CD4-positive, CD25-positive, alpha-beta regulatory T cell (primary cell): ENCODE results near the gene HPCA. TPM values are rescaled to one million over a fixed set of nuclear protein-coding genes. Genes with fewer than 3 reads are reported as not detected.

Experiments used
- ATAC-seq, 2 donors: fragments of 150-1000 bp; cut with Tn5 transposase; one replicate each; pipeline ENCODE4 v1.10.0; 2021; ENCODE audit warnings: low read depth in 2 of 2, moderate number of reproducible peaks in 2 of 2, moderate library complexity in 1 of 2
- DNase-seq, 3 donors: peaks; one replicate each; pipeline versions ENCODE4 v3.0.0 to v3.0.0-alpha.2; 2012 to 2022; ENCODE audit warnings: mixed read lengths in 1 of 3
- H3K27ac ChIP-seq: one replicate; pipeline ENCODE4 v1.7.0; 2013; ENCODE audit warnings: mild to moderate bottlenecking, low read length; ENCODE audit not compliant: insufficient read depth, poor library complexity, severe bottlenecking
- H3K27me3 ChIP-seq: one replicate; pipeline ENCODE4 v1.7.0; 2013; ENCODE audit warnings: low read length; ENCODE audit not compliant: control insufficient read depth, insufficient read depth
- H3K36me3 ChIP-seq: one replicate; pipeline ENCODE4 v1.7.0; 2013; ENCODE audit warnings: mild to moderate bottlenecking, low read length, moderate library complexity; ENCODE audit not compliant: control insufficient read depth, insufficient read depth
- H3K4me1 ChIP-seq: 2 replicates; pipeline ENCODE4 v1.7.0; 2013; ENCODE audit warnings: mild to moderate bottlenecking, low read length; ENCODE audit not compliant: insufficient read depth, control insufficient read depth, poor library complexity, severe bottlenecking
- H3K4me3 ChIP-seq: one replicate; pipeline ENCODE4 v1.7.0; 2013; ENCODE audit warnings: low read depth, mild to moderate bottlenecking, low read length, moderate library complexity
- H3K9me3 ChIP-seq, 2 experiments: 1 replicate in 1 of 2; 2 replicates in 1 of 2; pipeline ENCODE4 v1.7.0; 2013; ENCODE audit warnings: low read length in 2 of 2, mild to moderate bottlenecking in 1 of 2, moderate library complexity in 1 of 2; ENCODE audit not compliant: control insufficient read depth in 2 of 2
- H3K27ac Mint-ChIP-seq, 3 donors: one replicate each; pipeline ENCODE4 v1.8.0; 2020 to 2022; ENCODE audit warnings: mild to moderate bottlenecking in 3 of 3, mixed read lengths in 3 of 3, moderate library complexity in 2 of 3
- H3K27me3 Mint-ChIP-seq: one replicate; pipeline ENCODE4 v1.8.0; 2022; ENCODE audit warnings: mild to moderate bottlenecking, mixed read lengths
- H3K36me3 Mint-ChIP-seq: one replicate; pipeline ENCODE4 v1.8.0; 2020; ENCODE audit warnings: mixed read lengths
- H3K4me1 Mint-ChIP-seq, 4 donors: one replicate each; pipeline ENCODE4 v1.8.0; 2020 to 2022; ENCODE audit warnings: mixed read lengths in 4 of 4, mild to moderate bottlenecking in 1 of 4
- H3K4me3 Mint-ChIP-seq, 4 donors: one replicate each; pipeline ENCODE4 v1.8.0; 2020 to 2022; ENCODE audit warnings: mild to moderate bottlenecking in 4 of 4, mixed read lengths in 4 of 4, moderate library complexity in 3 of 4
- H3K9me3 Mint-ChIP-seq, 7 donors: one replicate each; pipeline ENCODE4 v1.8.0; 2020 to 2022; ENCODE audit warnings: mixed read lengths in 7 of 7, mild to moderate bottlenecking in 3 of 7, moderate library complexity in 2 of 7
- polyA plus RNA-seq, 4 donors: library from polyadenylated mRNA; unstranded; fragments of 300-500 nt; fragmentation: Illumina TruSeq; gene quantifications; one replicate each; pipeline ENCODE4 v1.2.3, GENCODE V29; 2021
- total RNA-seq: library from RNA; stranded (reverse); gene quantifications from one replicate; pipeline ENCODE4 v1.2.3, GENCODE V29; 2022

The HPCA gene
- total and polyA plus RNA-seq, 5 donors from 2014 or later = not detected

DNA sequence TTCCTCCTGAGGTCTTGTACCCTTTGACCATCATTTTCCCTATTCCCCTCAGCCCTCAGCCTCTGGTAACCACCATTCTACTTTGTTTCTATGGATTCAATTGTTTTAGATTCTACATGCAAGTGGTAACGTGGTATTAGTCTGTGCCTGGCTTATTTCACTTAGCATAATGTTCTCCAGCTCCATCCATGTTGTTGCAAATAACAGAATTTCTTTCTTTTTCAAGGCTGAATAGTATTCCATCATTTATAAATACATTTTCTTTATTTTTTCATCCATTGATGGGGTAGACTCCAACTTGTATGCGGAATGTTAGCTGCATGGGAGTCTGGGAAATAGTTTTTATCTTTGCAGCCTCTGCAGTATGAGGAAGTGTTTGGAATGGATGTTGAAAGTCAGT, 41.1 kb downstream of the HPCA start:
- Histone ChIP-seq H3K36me3 (no peaks in the 10 kb centered on the region), H3K27ac (no peak overlapping the region), H3K9me3 (no peaks in the 10 kb centered on the region), H3K4me1 (peaks cover 11% of the 10 kb centered on the region), H3K27me3 (peaks cover 20% of the 10 kb centered on the region), H3K4me3 (no peak overlapping the region)
- Mint-ChIP-seq H3K4me1 (peaks cover 0 to 22% (median 8%) of the 10 kb centered on the region in 4 donors), H3K27ac (no peak overlapping the region), H3K4me3 (no peak overlapping the region), H3K36me3 (peaks cover 3% of the 10 kb centered on the region), H3K9me3 (peaks cover 0 to 2% (median 0%) of the 10 kb centered on the region in 7 donors), H3K27me3 (peaks cover 54% of the 10 kb centered on the region)
- DNase-seq (no peak), ATAC-seq (no peak)

DNA sequence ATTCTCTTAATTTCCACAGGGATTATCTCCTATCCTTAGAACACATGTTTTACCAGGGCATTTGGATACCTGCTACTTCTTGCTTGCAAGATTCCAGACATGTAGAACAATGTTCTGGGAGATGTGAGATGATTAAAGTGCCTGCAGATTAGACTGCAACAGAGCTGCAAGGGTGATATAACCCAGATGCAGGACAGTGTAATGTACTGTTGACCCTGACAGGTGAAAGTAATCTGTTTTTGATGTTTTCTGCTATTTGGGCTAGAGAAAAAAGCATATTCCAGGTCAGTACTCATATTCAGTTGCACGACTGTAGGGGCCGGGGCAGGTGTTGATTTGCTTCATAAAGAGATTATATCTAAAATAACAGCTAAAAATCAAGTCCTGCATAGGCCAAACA, 42.0 kb downstream of the HPCA start:
- H3K27ac Mint-ChIP-seq = no peak overlapping the region

DNA sequence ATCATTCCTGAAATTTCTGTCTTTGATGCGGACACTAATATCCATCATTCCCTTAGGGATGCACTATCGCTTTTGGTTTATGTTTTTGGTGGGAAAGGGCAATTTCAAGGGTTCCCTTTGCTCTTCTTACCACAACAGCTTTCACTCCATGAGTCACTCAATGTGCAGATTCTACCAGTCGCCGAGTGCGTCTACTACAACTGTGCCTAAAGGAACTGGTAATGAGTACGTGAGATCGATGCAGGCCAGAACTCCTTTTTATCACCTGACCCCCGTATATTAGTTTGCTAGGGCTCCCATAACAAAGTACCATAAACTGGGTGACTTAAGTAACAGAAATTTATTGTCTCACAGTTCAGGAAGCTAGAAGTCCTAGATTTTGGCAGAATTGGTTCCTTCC, 42.4 kb downstream of the HPCA start:
- Histone ChIP-seq H3K9me3 (no peaks in the 10 kb centered on the region), H3K4me1 (peaks cover 11% of the 10 kb centered on the region), H3K4me3 (no peak overlapping the region), H3K27me3 (peaks cover 15% of the 10 kb centered on the region), H3K36me3 (no peaks in the 10 kb centered on the region), H3K27ac (no peak overlapping the region)
- Mint-ChIP-seq H3K4me3 (no peak overlapping the region), H3K27ac (no peak overlapping the region), H3K9me3 (peaks cover 0 to 2% (median 0%) of the 10 kb centered on the region in 7 donors), H3K27me3 (peaks cover 42% of the 10 kb centered on the region), H3K36me3 (peaks cover under 1% of the 10 kb centered on the region), H3K4me1 (peaks cover 0 to 21% (median 11%) of the 10 kb centered on the region in 4 donors)
- DNase-seq (no peak), ATAC-seq (no peak)

More for the DNA sequence above, 42.0 kb downstream of the HPCA start:
- ATAC-seq = no peak
- Mint-ChIP-seq H3K9me3 (peaks cover 0 to 2% (median 0%) of the 10 kb centered on the region in 7 donors), H3K4me1 (peaks cover 0 to 22% (median 10%) of the 10 kb centered on the region in 4 donors), H3K36me3 (peaks cover 3% of the 10 kb centered on the region), H3K4me3 (no peak overlapping the region), H3K27me3 (peaks cover 46% of the 10 kb centered on the region)
- no peak overlapping the region for H3K4me3 ChIP-seq
- H3K36me3 ChIP-seq = no peaks in the 10 kb centered on the region
- no peaks in the 10 kb centered on the region for H3K9me3 ChIP-seq
- H3K4me1 ChIP-seq = peaks cover 11% of the 10 kb centered on the region
- peaks cover 15% of the 10 kb centered on the region for H3K27me3 ChIP-seq
- no peak overlapping the region for H3K27ac ChIP-seq
- no peak for DNase-seq

DNA sequence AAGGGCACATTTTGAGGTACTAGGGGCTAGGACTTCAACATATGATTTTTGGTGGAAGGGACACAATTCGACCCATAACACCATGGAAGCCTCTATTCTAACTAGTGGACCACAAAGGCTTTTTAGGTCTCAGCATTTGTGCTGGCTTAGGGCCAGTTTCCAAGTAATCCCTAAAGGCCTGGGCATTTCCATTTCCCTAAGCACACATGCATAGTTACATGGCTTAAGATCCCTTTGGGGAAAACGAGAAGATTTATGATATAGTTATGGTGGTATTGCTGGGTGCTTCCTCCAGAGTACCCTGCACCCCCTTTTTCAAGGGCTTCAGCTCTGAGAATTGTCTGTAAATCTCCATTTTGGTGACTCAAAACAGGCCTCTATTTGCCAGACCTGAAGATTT, 43.1 kb downstream of the HPCA start:
- Histone ChIP-seq H3K4me1 (peaks cover 11% of the 10 kb centered on the region), H3K27me3 (peaks cover 13% of the 10 kb centered on the region), H3K27ac (no peak overlapping the region), H3K36me3 (peaks cover 2% of the 10 kb centered on the region), H3K4me3 (no peak overlapping the region), H3K9me3 (no peaks in the 10 kb centered on the region)
- peaks cover 35% of the 10 kb centered on the region for H3K27me3 Mint-ChIP-seq
- H3K4me1 Mint-ChIP-seq = peaks cover 0 to 19% (median 10%) of the 10 kb centered on the region in 4 donors
- no peaks in the 10 kb centered on the region for H3K36me3 Mint-ChIP-seq
- DNase-seq (no peak), ATAC-seq (no peak)
- H3K27ac Mint-ChIP-seq = no peak overlapping the region
- H3K9me3 Mint-ChIP-seq = peaks cover 0 to 2% (median 0%) of the 10 kb centered on the region in 7 donors
- H3K4me3 Mint-ChIP-seq = no peak overlapping the region

DNA sequence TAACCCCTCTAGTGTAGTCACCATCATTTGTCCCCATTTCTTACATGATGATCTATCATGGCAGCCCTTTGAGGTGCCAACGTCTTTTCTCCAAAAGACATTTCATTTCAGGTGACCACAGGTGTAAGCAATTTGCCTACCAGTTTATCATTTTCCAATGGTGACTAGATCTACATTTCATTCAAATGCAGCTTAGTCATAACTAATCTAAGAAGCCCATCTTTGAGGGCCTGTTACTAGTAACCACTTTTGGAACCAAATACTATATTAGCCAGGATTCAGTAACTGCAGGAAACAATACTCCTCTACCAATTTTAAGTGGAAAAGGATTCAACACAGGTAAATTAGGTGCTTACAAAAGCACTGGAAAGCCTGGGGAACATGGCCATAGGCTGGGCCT, 45.5 kb downstream of the HPCA start:
- no peaks in the 10 kb centered on the region for H3K9me3 ChIP-seq
- no peak for ATAC-seq
- DNase-seq = no peak
- no peaks in the 10 kb centered on the region for H3K4me1 ChIP-seq
- Mint-ChIP-seq H3K27me3 (peaks cover 14% of the 10 kb centered on the region), H3K36me3 (peaks cover 1% of the 10 kb centered on the region), H3K9me3 (peaks cover 0 to 2% (median 0%) of the 10 kb centered on the region in 7 donors), H3K4me1 (peaks cover 0 to 8% (median 0%) of the 10 kb centered on the region in 4 donors), H3K27ac (no peak overlapping the region), H3K4me3 (no peak overlapping the region)
- H3K4me3 ChIP-seq = no peak overlapping the region
- H3K36me3 ChIP-seq = peaks cover 17% of the 10 kb centered on the region
- H3K27me3 ChIP-seq = peaks cover 9% of the 10 kb centered on the region
- H3K27ac ChIP-seq = no peak overlapping the region

DNA sequence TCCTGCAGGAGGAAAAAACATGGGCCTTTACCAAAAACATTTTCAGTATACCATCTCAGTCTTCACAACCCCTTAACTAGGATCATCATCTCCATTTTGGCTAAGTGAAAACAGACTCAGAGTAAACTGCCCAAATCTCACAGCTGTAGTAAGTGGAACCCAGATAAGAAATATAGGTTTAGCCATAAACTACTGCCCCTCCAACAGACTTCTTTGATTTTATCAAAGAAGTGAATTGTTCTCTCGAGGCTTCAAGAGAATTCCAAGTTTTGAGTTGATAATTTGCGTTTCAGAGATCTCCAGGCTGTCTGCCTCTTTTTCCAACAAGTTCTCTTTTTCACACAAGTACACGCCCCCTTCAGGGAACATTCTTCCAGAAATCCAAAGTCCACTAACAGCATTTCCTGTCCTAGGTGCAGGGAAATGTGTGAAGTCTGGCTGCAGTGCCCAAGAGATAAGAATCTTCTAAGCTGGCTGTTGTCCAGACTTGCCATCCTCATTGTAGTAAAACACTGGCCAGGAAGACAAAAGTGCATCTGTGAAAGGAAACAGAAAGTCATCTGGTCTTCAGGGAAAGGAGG, 47.5 kb downstream of the HPCA start:
- Mint-ChIP-seq H3K9me3 (no peaks in the 10 kb centered on the region), H3K4me3 (no peak overlapping the region), H3K4me1 (peaks cover 0 to 8% (median 2%) of the 10 kb centered on the region in 4 donors), H3K36me3 (peaks cover 12% of the 10 kb centered on the region), H3K27me3 (no peaks in the 10 kb centered on the region), H3K27ac (no peak overlapping the region)
- H3K4me3 ChIP-seq = no peak overlapping the region
- H3K27ac ChIP-seq = no peak overlapping the region
- H3K27me3 ChIP-seq = no peaks in the 10 kb centered on the region
- DNase-seq = no peak
- no peaks in the 10 kb centered on the region for H3K9me3 ChIP-seq
- H3K4me1 ChIP-seq = no peaks in the 10 kb centered on the region
- peaks cover 36% of the 10 kb centered on the region for H3K36me3 ChIP-seq
- ATAC-seq = no peak

DNA sequence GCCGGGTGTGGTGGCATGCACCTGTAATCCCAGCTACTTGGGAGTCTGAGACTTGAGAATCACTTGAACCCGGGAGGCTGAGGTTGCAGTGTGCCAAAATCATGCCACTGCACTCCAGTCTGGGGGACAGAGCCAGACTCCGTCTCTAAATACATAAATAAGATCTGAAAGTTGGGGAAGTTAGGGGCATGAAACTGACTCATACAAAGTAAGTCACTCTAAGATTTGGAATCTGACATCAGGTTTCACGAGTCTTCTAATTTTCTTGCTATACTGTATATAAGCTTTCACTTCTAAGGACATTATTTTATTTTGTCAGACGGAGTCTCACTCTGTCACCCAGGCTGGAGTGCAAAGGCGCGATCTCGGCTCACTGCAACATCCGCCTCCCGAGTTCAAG, 48.2 kb downstream of the HPCA start:
- H3K27me3 ChIP-seq = no peaks in the 10 kb centered on the region
- peaks cover 17% of the 10 kb centered on the region for H3K36me3 Mint-ChIP-seq
- no peak overlapping the region for H3K27ac Mint-ChIP-seq
- H3K36me3 ChIP-seq = peaks cover 40% of the 10 kb centered on the region
- H3K4me3 ChIP-seq = no peak overlapping the region
- no peak overlapping the region for H3K27ac ChIP-seq
- H3K4me1 ChIP-seq = no peaks in the 10 kb centered on the region
- no peak overlapping the region for H3K4me3 Mint-ChIP-seq
- no peaks in the 10 kb centered on the region for H3K9me3 Mint-ChIP-seq
- H3K4me1 Mint-ChIP-seq = peaks cover 0 to 8% (median 4%) of the 10 kb centered on the region in 4 donors
- H3K9me3 ChIP-seq = no peaks in the 10 kb centered on the region
- DNase-seq = no peak
- peaks cover 2% of the 10 kb centered on the region for H3K27me3 Mint-ChIP-seq
- no peak for ATAC-seq

DNA sequence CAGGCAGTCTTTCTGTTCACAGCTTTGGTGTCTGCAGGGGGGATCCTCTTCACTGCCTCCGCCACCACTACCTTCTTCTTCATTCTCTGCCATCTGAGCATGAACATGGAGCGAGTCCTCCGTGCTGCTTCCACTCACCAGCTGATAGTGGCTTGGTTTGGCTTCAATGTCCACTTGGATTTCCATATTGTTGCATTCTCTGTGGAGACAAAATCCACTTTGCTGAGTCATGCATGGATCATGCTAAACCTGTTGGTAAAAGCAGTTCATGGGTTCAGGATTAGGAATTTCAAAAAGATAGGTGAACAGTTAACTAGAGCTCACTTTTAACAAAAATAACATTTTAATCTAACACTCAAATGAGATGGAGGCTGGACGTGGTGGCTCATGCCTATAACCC, 50.8 kb downstream of the HPCA start:
- no peaks in the 10 kb centered on the region for H3K9me3 ChIP-seq
- no peak for DNase-seq
- peaks cover 0 to 8% (median 4%) of the 10 kb centered on the region in 4 donors for H3K4me1 Mint-ChIP-seq
- H3K4me1 ChIP-seq = no peaks in the 10 kb centered on the region
- no peak for ATAC-seq
- H3K27ac ChIP-seq = no peak overlapping the region
- no peaks in the 10 kb centered on the region for H3K9me3 Mint-ChIP-seq
- H3K36me3 Mint-ChIP-seq = peaks cover 29% of the 10 kb centered on the region
- H3K36me3 ChIP-seq = peaks cover 61% of the 10 kb centered on the region
- no peaks in the 10 kb centered on the region for H3K27me3 ChIP-seq
- H3K27me3 Mint-ChIP-seq = peaks cover 4% of the 10 kb centered on the region
- no peak overlapping the region for H3K4me3 ChIP-seq
- no peak overlapping the region for H3K4me3 Mint-ChIP-seq
- peak overlapping the region in 1 of 3 donors; percentile 32 for H3K27ac Mint-ChIP-seq
